Measurements from ENCODE around the gene WDR5. TPM values are rescaled to one million over a fixed set of nuclear protein-coding genes. Genes with fewer than 3 reads are reported as not detected.
A peak's percentile ranks its signal among the peaks of the same experiment; 100 is the strongest.
"Not testable (repeated sequence)": the region's sequence is repeated elsewhere in the genome, so short reads cannot be mapped to it uniquely, and the experiment has no call there.

The WDR5 gene
- total RNA-seq = 71.2 TPM in 2 replicates

- intact Hi-C loops (cut with micrococcal nuclease) = loop anchor here (1.0 to 5.0 kb wide), 3 partner anchors 29 to 108 kb away; partner anchors contain the start of genes BRD3, BRD3OS and RNU6ATAC
- DNase-seq = peak; percentile 96
- Mint-ChIP-seq H3K36me3 (ENCODE audit: low read depth) (peaks cover 23% of the 10 kb centered on the region), H3K9me3 (no peaks in the 10 kb centered on the region), H3K4me3 (peak within 1 kb of the TSS; percentile 96), H3K4me1 (peaks cover 29% of the 10 kb centered on the region), H3K27ac (peak within 1 kb of the TSS; percentile 94), H3K27me3 (no peaks in the 10 kb centered on the region)
Measured at GRCh38 chr9:134135343-134136117, at the start of gene WDR5. WDR5 (plus strand) TSS chr9:134136082; CDS start chr9:134139878, 3,796 bp downstream.

- no peak overlapping the region for H3K27ac Mint-ChIP-seq
- DNase-seq = no peak
- intact Hi-C loops (cut with micrococcal nuclease) = no loop called here
- H3K4me1 Mint-ChIP-seq = no peaks in the 10 kb centered on the region
- H3K4me3 Mint-ChIP-seq = no peak overlapping the region
- H3K27me3 Mint-ChIP-seq = peaks cover 11% of the 10 kb centered on the region
- H3K36me3 Mint-ChIP-seq (ENCODE audit: low read depth) = no peaks in the 10 kb centered on the region
- no peaks in the 10 kb centered on the region for H3K9me3 Mint-ChIP-seq
Measured at GRCh38 chr9:134088063-134088725, 47.7 kb upstream of the WDR5 start.

GRCh38 chr9:134089972-134090371 lies 45.9 kb upstream of the WDR5 start:
- intact Hi-C loops (cut with micrococcal nuclease) = no loop called here
- no peaks in the 10 kb centered on the region for H3K9me3 Mint-ChIP-seq
- peaks cover 12% of the 10 kb centered on the region for H3K27me3 Mint-ChIP-seq
- H3K4me3 Mint-ChIP-seq = no peak overlapping the region
- H3K27ac Mint-ChIP-seq = no peak overlapping the region
- H3K4me1 Mint-ChIP-seq = no peaks in the 10 kb centered on the region
- H3K36me3 Mint-ChIP-seq (ENCODE audit: low read depth) = no peaks in the 10 kb centered on the region
- no peak for DNase-seq

- peak; percentile 90 for DNase-seq
- Mint-ChIP-seq H3K27ac (no peak overlapping the region), H3K27me3 (peaks cover 3% of the 10 kb centered on the region), H3K36me3 (ENCODE audit: low read depth) (no peaks in the 10 kb centered on the region), H3K4me3 (no peak overlapping the region), H3K4me1 (peaks cover 3% of the 10 kb centered on the region), H3K9me3 (peaks cover 7% of the 10 kb centered on the region)
- intact Hi-C loops (cut with micrococcal nuclease) = loop anchor here (1.0 to 2.0 kb wide), 2 partner anchors 30 to 306 kb away; partner anchors contain the start of gene BRD3
Measured at GRCh38 chr9:134099123-134099761, 36.6 kb upstream of the WDR5 start.

- H3K36me3 Mint-ChIP-seq (ENCODE audit: low read depth) = no peaks in the 10 kb centered on the region
- peaks cover 3% of the 10 kb centered on the region for H3K4me1 Mint-ChIP-seq
- peaks cover 2% of the 10 kb centered on the region for H3K27me3 Mint-ChIP-seq
- H3K9me3 Mint-ChIP-seq = peaks cover 7% of the 10 kb centered on the region
- no peak overlapping the region for H3K4me3 Mint-ChIP-seq
- intact Hi-C loops (cut with micrococcal nuclease) = no loop called here
- no peak for DNase-seq
- no peak overlapping the region for H3K27ac Mint-ChIP-seq
Measured at GRCh38 chr9:134100040-134100439, 35.8 kb upstream of the WDR5 start.

- H3K4me3 Mint-ChIP-seq; intact Hi-C loops (cut with micrococcal nuclease); H3K27ac Mint-ChIP-seq; DNase-seq; H3K36me3 Mint-ChIP-seq (ENCODE audit: low read depth); H3K4me1 Mint-ChIP-seq; H3K9me3 Mint-ChIP-seq; H3K27me3 Mint-ChIP-seq: not testable (repeated sequence)
Measured at GRCh38 chr9:134101133-134101532, 34.7 kb upstream of the WDR5 start.

GRCh38 chr9:134101623-134102149 lies 34.2 kb upstream of the WDR5 start:
- peaks cover 7% of the 10 kb centered on the region for H3K9me3 Mint-ChIP-seq
- DNase-seq = no peak
- H3K36me3 Mint-ChIP-seq (ENCODE audit: low read depth) = no peaks in the 10 kb centered on the region
- intact Hi-C loops (cut with micrococcal nuclease) = no loop called here
- peaks cover 2% of the 10 kb centered on the region for H3K27me3 Mint-ChIP-seq
- no peak overlapping the region for H3K4me3 Mint-ChIP-seq
- no peak overlapping the region for H3K27ac Mint-ChIP-seq
- peaks cover 3% of the 10 kb centered on the region for H3K4me1 Mint-ChIP-seq

GRCh38 chr9:134103391-134103998 lies 32.4 kb upstream of the WDR5 start:
- no peak for DNase-seq
- Mint-ChIP-seq H3K4me1 (peaks cover 3% of the 10 kb centered on the region), H3K4me3 (no peak overlapping the region), H3K9me3 (peaks cover 7% of the 10 kb centered on the region), H3K27ac (no peak overlapping the region), H3K27me3 (peaks cover 2% of the 10 kb centered on the region), H3K36me3 (ENCODE audit: low read depth) (no peaks in the 10 kb centered on the region)
- intact Hi-C loops (cut with micrococcal nuclease) = no loop called here

GRCh38 chr9:134111064-134111463 lies 24.8 kb upstream of the WDR5 start:
- Mint-ChIP-seq H3K36me3 (ENCODE audit: low read depth) (no peaks in the 10 kb centered on the region), H3K4me1 (no peaks in the 10 kb centered on the region), H3K4me3 (no peak overlapping the region), H3K27me3 (peaks cover 3% of the 10 kb centered on the region), H3K27ac (no peak overlapping the region), H3K9me3 (no peaks in the 10 kb centered on the region)
- intact Hi-C loops (cut with micrococcal nuclease) = no loop called here
- DNase-seq = no peak

GRCh38 chr9:134112561-134112960 lies 23.3 kb upstream of the WDR5 start:
- Mint-ChIP-seq H3K4me1 (no peaks in the 10 kb centered on the region), H3K4me3 (no peak overlapping the region), H3K9me3 (no peaks in the 10 kb centered on the region), H3K27me3 (peaks cover 3% of the 10 kb centered on the region), H3K27ac (no peak overlapping the region), H3K36me3 (ENCODE audit: low read depth) (no peaks in the 10 kb centered on the region)
- intact Hi-C loops (cut with micrococcal nuclease) = no loop called here
- DNase-seq = no peak

GRCh38 chr9:134118972-134119371 lies 16.9 kb upstream of the WDR5 start:
- H3K4me3 Mint-ChIP-seq; H3K27me3 Mint-ChIP-seq; H3K9me3 Mint-ChIP-seq; H3K4me1 Mint-ChIP-seq; intact Hi-C loops (cut with micrococcal nuclease); H3K27ac Mint-ChIP-seq; H3K36me3 Mint-ChIP-seq (ENCODE audit: low read depth); DNase-seq: not testable (repeated sequence)

GRCh38 chr9:134123764-134124128 lies 12.1 kb upstream of the WDR5 start:
- Mint-ChIP-seq H3K27ac (no peak overlapping the region), H3K4me3 (no peak overlapping the region), H3K9me3 (no peaks in the 10 kb centered on the region), H3K36me3 (ENCODE audit: low read depth) (no peaks in the 10 kb centered on the region), H3K27me3 (no peaks in the 10 kb centered on the region), H3K4me1 (peaks cover 3% of the 10 kb centered on the region)
- intact Hi-C loops (cut with micrococcal nuclease) = no loop called here
- DNase-seq = no peak

- H3K36me3 Mint-ChIP-seq (ENCODE audit: low read depth) = no peaks in the 10 kb centered on the region
- H3K27ac Mint-ChIP-seq = no peak overlapping the region
Measured at GRCh38 chr9:134125413-134126095, 10.3 kb upstream of the WDR5 start.

More at GRCh38 chr9:134125413-134126095, 10.3 kb upstream of the WDR5 start:
- DNase-seq = no peak
- intact Hi-C loops (cut with micrococcal nuclease) = no loop called here
- Mint-ChIP-seq H3K27me3 (no peaks in the 10 kb centered on the region), H3K4me3 (no peak overlapping the region), H3K9me3 (no peaks in the 10 kb centered on the region), H3K4me1 (peaks cover 3% of the 10 kb centered on the region)

Data from activated CD4-positive, alpha-beta T cell treated with anti-CD3 and anti-CD28 coated beads, Interleukin-2, amount 10 ng/mL, durations not matched to agents 24 days and 14 days (primary cell).